ENCODE results near the gene LIPT1.

The LIPT1 gene

GRCh38 chr2:99153921-99154604 lies 704 bp upstream of the LIPT1 start:
- TF ChIP-seq CREB1 (IDR thresholded peaks at IDR 0.05; ENCODE audit: low read depth) (no peak), TCF12 (IDR thresholded peaks at IDR 0.05; ENCODE audit: low read depth) (no peak), ZBTB7A (IDR thresholded peaks at IDR 0.05; ENCODE audit: low read depth) (no peak), TAF1 (IDR thresholded peaks at IDR 0.05; ENCODE audit: low read depth) (no peak), YY1 (IDR thresholded peaks at IDR 0.05; ENCODE audit: low read depth) (no peak), RAD21 (IDR thresholded peaks at IDR 0.05; ENCODE audit: low read depth) (no peak), TEAD4 (IDR thresholded peaks at IDR 0.05) (no peak), FOXM1 (IDR thresholded peaks at IDR 0.05; ENCODE audit: borderline replicate concordance, low read depth) (no peak), EGR1 (IDR thresholded peaks at IDR 0.05) (no peak), EP300 (IDR thresholded peaks at IDR 0.05; ENCODE audit: borderline replicate concordance) (no peak), MAX (IDR thresholded peaks at IDR 0.05) (no peak), NFIC (IDR thresholded peaks at IDR 0.05) (no peak)
- TF ChIP-seq, protein P1, sequence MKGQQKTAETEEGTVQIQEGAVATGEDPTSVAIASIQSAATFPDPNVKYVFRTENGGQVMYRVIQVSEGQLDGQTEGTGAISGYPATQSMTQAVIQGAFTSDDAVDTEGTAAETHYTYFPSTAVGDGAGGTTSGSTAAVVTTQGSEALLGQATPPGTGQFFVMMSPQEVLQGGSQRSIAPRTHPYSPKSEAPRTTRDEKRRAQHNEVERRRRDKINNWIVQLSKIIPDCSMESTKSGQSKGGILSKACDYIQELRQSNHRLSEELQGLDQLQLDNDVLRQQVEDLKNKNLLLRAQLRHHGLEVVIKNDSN (IDR thresholded peaks at IDR 0.05), result no peak
- TF ChIP-seq, protein P2, sequence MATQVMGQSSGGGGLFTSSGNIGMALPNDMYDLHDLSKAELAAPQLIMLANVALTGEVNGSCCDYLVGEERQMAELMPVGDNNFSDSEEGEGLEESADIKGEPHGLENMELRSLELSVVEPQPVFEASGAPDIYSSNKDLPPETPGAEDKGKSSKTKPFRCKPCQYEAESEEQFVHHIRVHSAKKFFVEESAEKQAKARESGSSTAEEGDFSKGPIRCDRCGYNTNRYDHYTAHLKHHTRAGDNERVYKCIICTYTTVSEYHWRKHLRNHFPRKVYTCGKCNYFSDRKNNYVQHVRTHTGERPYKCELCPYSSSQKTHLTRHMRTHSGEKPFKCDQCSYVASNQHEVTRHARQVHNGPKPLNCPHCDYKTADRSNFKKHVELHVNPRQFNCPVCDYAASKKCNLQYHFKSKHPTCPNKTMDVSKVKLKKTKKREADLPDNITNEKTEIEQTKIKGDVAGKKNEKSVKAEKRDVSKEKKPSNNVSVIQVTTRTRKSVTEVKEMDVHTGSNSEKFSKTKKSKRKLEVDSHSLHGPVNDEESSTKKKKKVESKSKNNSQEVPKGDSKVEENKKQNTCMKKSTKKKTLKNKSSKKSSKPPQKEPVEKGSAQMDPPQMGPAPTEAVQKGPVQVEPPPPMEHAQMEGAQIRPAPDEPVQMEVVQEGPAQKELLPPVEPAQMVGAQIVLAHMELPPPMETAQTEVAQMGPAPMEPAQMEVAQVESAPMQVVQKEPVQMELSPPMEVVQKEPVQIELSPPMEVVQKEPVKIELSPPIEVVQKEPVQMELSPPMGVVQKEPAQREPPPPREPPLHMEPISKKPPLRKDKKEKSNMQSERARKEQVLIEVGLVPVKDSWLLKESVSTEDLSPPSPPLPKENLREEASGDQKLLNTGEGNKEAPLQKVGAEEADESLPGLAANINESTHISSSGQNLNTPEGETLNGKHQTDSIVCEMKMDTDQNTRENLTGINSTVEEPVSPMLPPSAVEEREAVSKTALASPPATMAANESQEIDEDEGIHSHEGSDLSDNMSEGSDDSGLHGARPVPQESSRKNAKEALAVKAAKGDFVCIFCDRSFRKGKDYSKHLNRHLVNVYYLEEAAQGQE (IDR thresholded peaks at IDR 0.05; ENCODE audit: low read depth), result no peak

DNA sequence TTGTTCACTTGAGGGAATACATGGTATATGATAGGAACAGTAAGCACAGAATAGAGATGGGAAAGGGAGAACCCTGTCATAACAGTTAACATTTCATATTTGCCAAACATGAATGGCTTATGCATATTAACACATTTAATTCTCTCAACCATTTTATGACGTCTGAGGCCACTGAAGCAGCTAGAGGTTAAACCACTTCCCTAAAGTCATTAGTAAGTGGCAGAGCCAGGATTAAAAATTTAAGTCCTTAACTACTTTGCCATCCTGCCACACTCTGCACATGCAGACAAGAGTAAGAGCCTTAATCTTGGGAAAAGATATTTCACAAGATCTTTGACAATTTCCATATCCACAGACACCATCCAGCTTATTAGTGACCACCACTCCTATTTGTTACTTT lies 2.1 kb downstream of the LIPT1 start:
- TF ChIP-seq EGR1 (IDR thresholded peaks at IDR 0.05) (no peak), CEBPB (IDR thresholded peaks at IDR 0.05) (no peak), NFIC (IDR thresholded peaks at IDR 0.05) (no peak), MAX (IDR thresholded peaks at IDR 0.05) (no peak), ZBTB7A (IDR thresholded peaks at IDR 0.05; ENCODE audit: low read depth) (no peak), TAF1 (IDR thresholded peaks at IDR 0.05; ENCODE audit: low read depth) (no peak), FOXM1 (IDR thresholded peaks at IDR 0.05; ENCODE audit: borderline replicate concordance, low read depth) (no peak), EP300 (IDR thresholded peaks at IDR 0.05; ENCODE audit: borderline replicate concordance) (no peak), CREB1 (IDR thresholded peaks at IDR 0.05; ENCODE audit: low read depth) (no peak), TEAD4 (IDR thresholded peaks at IDR 0.05) (no peak)
- TF ChIP-seq, protein P1 (IDR thresholded peaks at IDR 0.05), result no peak
- TF ChIP-seq, protein P2 (IDR thresholded peaks at IDR 0.05; ENCODE audit: low read depth), result no peak

DNA sequence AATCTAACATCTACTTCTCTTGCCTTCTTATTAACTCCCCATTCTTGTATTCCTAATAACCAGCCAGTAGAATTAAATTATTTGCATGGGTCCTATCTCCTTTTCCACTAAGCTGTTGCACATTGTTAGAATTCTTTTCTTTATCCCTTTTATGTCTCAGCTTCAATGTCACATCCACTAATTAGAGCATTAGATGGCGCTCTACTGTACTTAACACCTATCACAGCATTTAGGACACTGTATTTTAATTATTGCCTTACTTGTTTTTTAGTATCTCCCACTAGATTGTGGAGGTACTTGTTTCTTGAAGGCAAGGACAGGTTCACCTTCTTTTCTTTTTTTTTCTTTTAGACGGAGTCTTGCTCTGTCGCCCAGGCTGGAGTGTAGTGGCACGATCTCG lies 3.8 kb downstream of the LIPT1 start:
- TF ChIP-seq TCF12 (IDR thresholded peaks at IDR 0.05; ENCODE audit: low read depth), result no peak
- no peak for TF ChIP-seq TAF1 (IDR thresholded peaks at IDR 0.05; ENCODE audit: low read depth)
- no peak for TF ChIP-seq CEBPB (IDR thresholded peaks at IDR 0.05)
- TF ChIP-seq RAD21 (IDR thresholded peaks at IDR 0.05; ENCODE audit: low read depth), result no peak
- TF ChIP-seq, protein P2 (IDR thresholded peaks at IDR 0.05; ENCODE audit: low read depth), result no peak
- no peak for TF ChIP-seq EP300 (IDR thresholded peaks at IDR 0.05; ENCODE audit: borderline replicate concordance)
- no peak for TF ChIP-seq ZBTB7A (IDR thresholded peaks at IDR 0.05; ENCODE audit: low read depth)
- no peak for TF ChIP-seq YY1 (IDR thresholded peaks at IDR 0.05; ENCODE audit: low read depth)
- TF ChIP-seq TEAD4 (IDR thresholded peaks at IDR 0.05), result no peak
- no peak for TF ChIP-seq EGR1 (IDR thresholded peaks at IDR 0.05)
- TF ChIP-seq, protein P1 (IDR thresholded peaks at IDR 0.05), result no peak
- TF ChIP-seq FOXM1 (IDR thresholded peaks at IDR 0.05; ENCODE audit: borderline replicate concordance, low read depth), result no peak
- no peak for TF ChIP-seq MAX (IDR thresholded peaks at IDR 0.05)
- TF ChIP-seq NFIC (IDR thresholded peaks at IDR 0.05), result no peak
- TF ChIP-seq CREB1 (IDR thresholded peaks at IDR 0.05; ENCODE audit: low read depth), result no peak

All from Ishikawa (cell line).